Ascending aorta (tissue), 2 donors: ENCODE results near the gene ZNF334. TPM values are rescaled to one million over a fixed set of nuclear protein-coding genes. Genes with fewer than 3 reads are reported as not detected.

Experiments used
- DNase-seq, 2 donors: peaks; one replicate each; pipeline ENCODE4 v3.0.0-alpha.2; 2019; ENCODE audit warnings: low spot score in 2 of 2
- H3K27ac ChIP-seq, 2 donors: fragments of 200-600 bp; sonication (generic); one replicate each; pipeline ENCODE4 v1.5.1; 2016 to 2017; ENCODE audit warnings: mild to moderate bottlenecking in 1 of 2
- H3K27me3 ChIP-seq: fragments of 200-600 bp; sonication (generic); one replicate; pipeline ENCODE4 v1.5.1; 2017
- H3K36me3 ChIP-seq, 2 donors: fragments of 200-600 bp; sonication (generic); one replicate each; pipeline ENCODE4 v1.5.1; 2016
- H3K4me1 ChIP-seq, 2 donors: fragments of 200-600 bp; sonication (generic); one replicate each; pipeline ENCODE4 v1.5.1; 2016 to 2017; ENCODE audit warnings: mild to moderate bottlenecking in 1 of 2
- H3K4me3 ChIP-seq, 2 donors: fragments of 200-600 bp; sonication (generic); one replicate each; pipeline ENCODE4 v1.5.1; 2016 to 2017; ENCODE audit warnings: mild to moderate bottlenecking in 1 of 2
- H3K9me3 ChIP-seq, 2 donors: fragments of 200-600 bp; sonication (generic); one replicate each; pipeline ENCODE4 v1.5.1; 2016
- intact Hi-C: fragments of 100-400 bp; cut with DNase I; formaldehyde crosslinking; loops from one replicate; pipeline ENCODE4 v1.15.1; 2023
- total RNA-seq: library from RNA; depleted of rRNA; stranded (reverse); fragments of >200 nt; gene quantifications from one replicate; pipeline ENCODE4 v1.1.0, GENCODE V29; 2016
- TF ChIP-seq, protein P1 (sequence below), 3 experiments: fragments of 200-600 bp in 2 of 3; fragments of 450-650 bp in 1 of 3; sonication (generic) in 2 of 3; IDR thresholded peaks; one replicate each; pipeline ENCODE4 v1.5.1; 2016 to 2019; ENCODE audit warnings: antibody characterized with exemption in 3 of 3, mild to moderate bottlenecking in 1 of 3, moderate library complexity in 1 of 3

ZNF334 gene
- total RNA-seq, 1 donor from 2014 or later = not detected

- TF ChIP-seq, protein P1, sequence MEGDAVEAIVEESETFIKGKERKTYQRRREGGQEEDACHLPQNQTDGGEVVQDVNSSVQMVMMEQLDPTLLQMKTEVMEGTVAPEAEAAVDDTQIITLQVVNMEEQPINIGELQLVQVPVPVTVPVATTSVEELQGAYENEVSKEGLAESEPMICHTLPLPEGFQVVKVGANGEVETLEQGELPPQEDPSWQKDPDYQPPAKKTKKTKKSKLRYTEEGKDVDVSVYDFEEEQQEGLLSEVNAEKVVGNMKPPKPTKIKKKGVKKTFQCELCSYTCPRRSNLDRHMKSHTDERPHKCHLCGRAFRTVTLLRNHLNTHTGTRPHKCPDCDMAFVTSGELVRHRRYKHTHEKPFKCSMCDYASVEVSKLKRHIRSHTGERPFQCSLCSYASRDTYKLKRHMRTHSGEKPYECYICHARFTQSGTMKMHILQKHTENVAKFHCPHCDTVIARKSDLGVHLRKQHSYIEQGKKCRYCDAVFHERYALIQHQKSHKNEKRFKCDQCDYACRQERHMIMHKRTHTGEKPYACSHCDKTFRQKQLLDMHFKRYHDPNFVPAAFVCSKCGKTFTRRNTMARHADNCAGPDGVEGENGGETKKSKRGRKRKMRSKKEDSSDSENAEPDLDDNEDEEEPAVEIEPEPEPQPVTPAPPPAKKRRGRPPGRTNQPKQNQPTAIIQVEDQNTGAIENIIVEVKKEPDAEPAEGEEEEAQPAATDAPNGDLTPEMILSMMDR (IDR thresholded peaks at IDR 0.05) = no peak
- no peak for DNase-seq
Observed at GRCh38 chr20:46483879-46484278, 29.5 kb downstream of the ZNF334 start.

GRCh38 chr20:46482864-46483263 lies 30.5 kb downstream of the ZNF334 start:
- Histone ChIP-seq H3K27ac (no peak overlapping the region), H3K36me3 (no peaks in the 10 kb centered on the region), H3K27me3 (no peaks in the 10 kb centered on the region), H3K9me3 (no peaks in the 10 kb centered on the region), H3K4me3 (no peak overlapping the region), H3K4me1 (no peaks in the 10 kb centered on the region)
- intact Hi-C loops = no loop called here
- DNase-seq = no peak
- TF ChIP-seq, protein P1 (IDR thresholded peaks at IDR 0.05) = no peak

More at GRCh38 chr20:46483879-46484278, 29.5 kb downstream of the ZNF334 start:
- H3K4me3 ChIP-seq = no peak overlapping the region
- H3K4me1 ChIP-seq = no peaks in the 10 kb centered on the region
- no peaks in the 10 kb centered on the region for H3K36me3 ChIP-seq
- no peaks in the 10 kb centered on the region for H3K9me3 ChIP-seq
- H3K27me3 ChIP-seq = no peaks in the 10 kb centered on the region
- no peak overlapping the region for H3K27ac ChIP-seq
- intact Hi-C loops = no loop called here

- no peak for DNase-seq
- intact Hi-C loops = no loop called here
- TF ChIP-seq, protein P1 (IDR thresholded peaks at IDR 0.05) = no peak
- H3K4me1 ChIP-seq = no peaks in the 10 kb centered on the region
- H3K36me3 ChIP-seq = no peaks in the 10 kb centered on the region
- no peak overlapping the region for H3K27ac ChIP-seq
- no peak overlapping the region for H3K4me3 ChIP-seq
- no peaks in the 10 kb centered on the region for H3K9me3 ChIP-seq
- H3K27me3 ChIP-seq = no peaks in the 10 kb centered on the region
Observed at GRCh38 chr20:46477640-46478039, 35.7 kb downstream of the ZNF334 start.

GRCh38 chr20:46477225-46477624 lies 36.1 kb downstream of the ZNF334 start:
- no peak overlapping the region for H3K4me3 ChIP-seq
- H3K27me3 ChIP-seq = no peaks in the 10 kb centered on the region
- H3K36me3 ChIP-seq = no peaks in the 10 kb centered on the region
- no peaks in the 10 kb centered on the region for H3K4me1 ChIP-seq
- TF ChIP-seq, protein P1 (IDR thresholded peaks at IDR 0.05) = no peak
- intact Hi-C loops = no loop called here
- no peak for DNase-seq
- no peaks in the 10 kb centered on the region for H3K9me3 ChIP-seq
- H3K27ac ChIP-seq = no peak overlapping the region

DNA sequence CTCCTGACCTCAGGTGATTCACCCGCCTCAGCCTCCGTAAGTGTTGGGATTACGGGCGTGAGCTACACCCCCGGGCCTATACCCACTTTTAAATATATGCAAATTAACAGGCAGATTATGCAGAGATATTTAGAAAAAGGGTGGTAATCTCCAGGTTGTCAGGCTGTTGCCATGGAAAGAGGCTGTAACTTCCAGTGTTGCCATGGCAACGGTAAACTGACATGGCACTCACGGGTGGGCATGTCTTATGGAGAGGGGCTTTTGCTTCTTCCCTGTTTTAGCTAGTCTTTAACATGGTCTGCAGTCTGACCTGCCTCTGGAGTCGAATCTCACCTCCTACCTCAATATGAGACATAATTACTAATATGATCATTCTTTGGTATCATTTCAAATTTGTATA lies 44.9 kb downstream of the ZNF334 start:
- TF ChIP-seq, protein P1 (IDR thresholded peaks at IDR 0.05) = no peak
- no peaks in the 10 kb centered on the region for H3K27me3 ChIP-seq
- H3K4me1 ChIP-seq = no peaks in the 10 kb centered on the region
- DNase-seq = no peak
- intact Hi-C loops = no loop called here
- no peak overlapping the region for H3K4me3 ChIP-seq
- no peak overlapping the region for H3K27ac ChIP-seq
- no peaks in the 10 kb centered on the region for H3K36me3 ChIP-seq
- no peaks in the 10 kb centered on the region for H3K9me3 ChIP-seq

- no peaks in the 10 kb centered on the region for H3K27me3 ChIP-seq
- no peak overlapping the region for H3K27ac ChIP-seq
- intact Hi-C loops = no loop called here
- DNase-seq = no peak
- no peak overlapping the region for H3K4me3 ChIP-seq
- H3K36me3 ChIP-seq = no peaks in the 10 kb centered on the region
- H3K4me1 ChIP-seq = no peaks in the 10 kb centered on the region
- H3K9me3 ChIP-seq = no peaks in the 10 kb centered on the region
- TF ChIP-seq, protein P1 (IDR thresholded peaks at IDR 0.05) = no peak
Observed at GRCh38 chr20:46464451-46464850, 48.9 kb downstream of the ZNF334 start.
